ENCODE data around the gene ASCC3. TPM values are rescaled to one million over a fixed set of nuclear protein-coding genes. Genes with fewer than 3 reads are reported as not detected.

The ASCC3 gene, protein sequence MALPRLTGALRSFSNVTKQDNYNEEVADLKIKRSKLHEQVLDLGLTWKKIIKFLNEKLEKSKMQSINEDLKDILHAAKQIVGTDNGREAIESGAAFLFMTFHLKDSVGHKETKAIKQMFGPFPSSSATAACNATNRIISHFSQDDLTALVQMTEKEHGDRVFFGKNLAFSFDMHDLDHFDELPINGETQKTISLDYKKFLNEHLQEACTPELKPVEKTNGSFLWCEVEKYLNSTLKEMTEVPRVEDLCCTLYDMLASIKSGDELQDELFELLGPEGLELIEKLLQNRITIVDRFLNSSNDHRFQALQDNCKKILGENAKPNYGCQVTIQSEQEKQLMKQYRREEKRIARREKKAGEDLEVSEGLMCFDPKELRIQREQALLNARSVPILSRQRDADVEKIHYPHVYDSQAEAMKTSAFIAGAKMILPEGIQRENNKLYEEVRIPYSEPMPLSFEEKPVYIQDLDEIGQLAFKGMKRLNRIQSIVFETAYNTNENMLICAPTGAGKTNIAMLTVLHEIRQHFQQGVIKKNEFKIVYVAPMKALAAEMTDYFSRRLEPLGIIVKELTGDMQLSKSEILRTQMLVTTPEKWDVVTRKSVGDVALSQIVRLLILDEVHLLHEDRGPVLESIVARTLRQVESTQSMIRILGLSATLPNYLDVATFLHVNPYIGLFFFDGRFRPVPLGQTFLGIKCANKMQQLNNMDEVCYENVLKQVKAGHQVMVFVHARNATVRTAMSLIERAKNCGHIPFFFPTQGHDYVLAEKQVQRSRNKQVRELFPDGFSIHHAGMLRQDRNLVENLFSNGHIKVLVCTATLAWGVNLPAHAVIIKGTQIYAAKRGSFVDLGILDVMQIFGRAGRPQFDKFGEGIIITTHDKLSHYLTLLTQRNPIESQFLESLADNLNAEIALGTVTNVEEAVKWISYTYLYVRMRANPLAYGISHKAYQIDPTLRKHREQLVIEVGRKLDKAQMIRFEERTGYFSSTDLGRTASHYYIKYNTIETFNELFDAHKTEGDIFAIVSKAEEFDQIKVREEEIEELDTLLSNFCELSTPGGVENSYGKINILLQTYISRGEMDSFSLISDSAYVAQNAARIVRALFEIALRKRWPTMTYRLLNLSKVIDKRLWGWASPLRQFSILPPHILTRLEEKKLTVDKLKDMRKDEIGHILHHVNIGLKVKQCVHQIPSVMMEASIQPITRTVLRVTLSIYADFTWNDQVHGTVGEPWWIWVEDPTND (N-terminal part only)
- total RNA-seq (2022) (48.2 and 56.2 TPM in 2 replicates), Bru-seq, nascent RNA (percentile 86 among the genes with signal in this experiment), BruChase-seq, experiment 1, labeled RNA remaining after a 2-hour chase (percentile 76 among the genes with signal in this experiment), BruChase-seq, experiment 2, labeled RNA remaining after a 6-hour chase (percentile 77 among the genes with signal in this experiment)
- long read RNA-seq, full-length matches to known transcripts, result 10 of 25 reads
- long read RNA-seq, partial matches to known transcripts, result 12 of 25 reads
- long read RNA-seq, other reads (novel, unspliced or antisense), result 3 of 25 reads

DNA sequence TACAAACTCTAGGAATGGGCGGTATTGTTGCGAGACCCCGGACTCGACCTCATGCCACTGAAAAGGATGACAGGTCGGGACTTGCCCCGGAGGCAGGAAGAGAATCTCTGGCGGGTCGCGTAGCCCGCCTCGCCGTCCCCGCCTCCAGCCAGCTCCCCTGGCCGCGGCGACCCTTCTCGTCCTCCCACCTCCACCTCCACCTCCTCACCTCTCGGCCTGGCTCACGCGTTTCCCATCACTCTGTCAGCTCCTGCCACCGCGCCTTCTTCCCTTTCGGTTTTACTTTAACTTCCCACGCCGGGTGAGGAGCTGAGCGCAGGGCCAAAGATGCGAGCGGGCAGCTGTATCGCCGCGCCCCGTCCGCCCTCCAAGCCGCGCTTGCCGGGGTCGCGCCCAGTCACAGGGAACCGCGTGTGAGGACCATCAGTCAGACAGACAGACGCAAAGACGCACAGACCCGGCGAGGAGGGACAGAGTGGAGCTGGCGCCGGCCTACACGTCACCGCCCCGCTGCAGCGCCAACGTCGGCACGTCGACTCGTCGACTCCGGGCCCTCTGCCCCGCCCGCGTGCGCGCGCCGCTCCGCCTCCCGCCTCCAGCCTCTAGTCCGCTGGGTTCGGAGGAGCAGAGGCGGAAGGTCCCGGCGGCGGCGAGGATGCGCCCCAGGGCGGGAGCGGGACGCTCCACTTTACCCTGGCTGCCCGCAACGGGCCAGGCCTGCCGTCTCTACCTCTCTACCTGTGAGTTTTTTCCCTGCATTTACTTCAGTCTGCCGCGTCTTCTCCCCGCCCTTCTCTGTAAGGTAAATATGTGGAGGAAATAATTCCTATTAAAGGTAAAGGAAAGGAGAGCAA lies at the start of gene ASCC3:
TSS of gene ASCC3 (minus strand) at position 477 of the 854 bp plus-strand sequence. CDS start 13,332 bp downstream, outside the sequence.
- peaks cover 10% of the 10 kb centered on the region for H3K36me3 Mint-ChIP-seq (ENCODE audit: insufficient read depth, unreplicated experiment)
- ChIA-PET CTCF (no interaction called here), POLR2A (interaction anchor here (0.8 to 1.9 kb wide), 2 partner anchors 10 to 68 kb away, joined by 3 to 18 read pairs; no protein-coding TSS in a partner anchor)
- TF ChIP-seq, protein P1, sequence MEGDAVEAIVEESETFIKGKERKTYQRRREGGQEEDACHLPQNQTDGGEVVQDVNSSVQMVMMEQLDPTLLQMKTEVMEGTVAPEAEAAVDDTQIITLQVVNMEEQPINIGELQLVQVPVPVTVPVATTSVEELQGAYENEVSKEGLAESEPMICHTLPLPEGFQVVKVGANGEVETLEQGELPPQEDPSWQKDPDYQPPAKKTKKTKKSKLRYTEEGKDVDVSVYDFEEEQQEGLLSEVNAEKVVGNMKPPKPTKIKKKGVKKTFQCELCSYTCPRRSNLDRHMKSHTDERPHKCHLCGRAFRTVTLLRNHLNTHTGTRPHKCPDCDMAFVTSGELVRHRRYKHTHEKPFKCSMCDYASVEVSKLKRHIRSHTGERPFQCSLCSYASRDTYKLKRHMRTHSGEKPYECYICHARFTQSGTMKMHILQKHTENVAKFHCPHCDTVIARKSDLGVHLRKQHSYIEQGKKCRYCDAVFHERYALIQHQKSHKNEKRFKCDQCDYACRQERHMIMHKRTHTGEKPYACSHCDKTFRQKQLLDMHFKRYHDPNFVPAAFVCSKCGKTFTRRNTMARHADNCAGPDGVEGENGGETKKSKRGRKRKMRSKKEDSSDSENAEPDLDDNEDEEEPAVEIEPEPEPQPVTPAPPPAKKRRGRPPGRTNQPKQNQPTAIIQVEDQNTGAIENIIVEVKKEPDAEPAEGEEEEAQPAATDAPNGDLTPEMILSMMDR (IDR thresholded peaks at IDR 0.05; ENCODE audit: insufficient read depth in 1 of 2, low read depth in 1 of 2, low read length in 1 of 2, severe bottlenecking in 1 of 2, unreplicated experiment in 1 of 2), result no peak
- no TSS peak for BruUV-seq (replicated peaks)
- no peaks in the 10 kb centered on the region for H3K27me3 ChIP-seq (replicated peaks; ENCODE audit: control insufficient read depth, insufficient read depth, low read length)
- no peaks in the 10 kb centered on the region for H3K27me3 Mint-ChIP-seq (ENCODE audit: insufficient read depth, unreplicated experiment)
- intact Hi-C loops (cut with micrococcal nuclease; ENCODE audit: unreplicated experiment), result loop anchor here (2.0 to 5.0 kb wide), 3 partner anchors 36 to 79 kb away; no protein-coding TSS in a partner anchor
- H3K4me3 Mint-ChIP-seq (ENCODE audit: unreplicated experiment), result peak within 1 kb of the TSS; percentile 87
- H3K9me3 ChIP-seq, result no peaks in the 10 kb centered on the region
- H3K36me3 ChIP-seq (ENCODE audit: control insufficient read depth, insufficient read depth, low read length), result no peaks in the 10 kb centered on the region
- H3K4me3 ChIP-seq (ENCODE audit: low read depth, low read length), result peak within 1 kb of the TSS; percentile 91
- peak within 1 kb of the TSS; percentile 92 for H3K27ac Mint-ChIP-seq (ENCODE audit: unreplicated experiment)
- peak; percentile 92 to 94 for DNase-seq
- peaks cover 13% of the 10 kb centered on the region for H3K4me1 Mint-ChIP-seq (ENCODE audit: low read depth, unreplicated experiment)
- peaks cover 29% of the 10 kb centered on the region for H3K4me1 ChIP-seq
- H3K9me3 Mint-ChIP-seq (ENCODE audit: unreplicated experiment), result no peaks in the 10 kb centered on the region

DNA sequence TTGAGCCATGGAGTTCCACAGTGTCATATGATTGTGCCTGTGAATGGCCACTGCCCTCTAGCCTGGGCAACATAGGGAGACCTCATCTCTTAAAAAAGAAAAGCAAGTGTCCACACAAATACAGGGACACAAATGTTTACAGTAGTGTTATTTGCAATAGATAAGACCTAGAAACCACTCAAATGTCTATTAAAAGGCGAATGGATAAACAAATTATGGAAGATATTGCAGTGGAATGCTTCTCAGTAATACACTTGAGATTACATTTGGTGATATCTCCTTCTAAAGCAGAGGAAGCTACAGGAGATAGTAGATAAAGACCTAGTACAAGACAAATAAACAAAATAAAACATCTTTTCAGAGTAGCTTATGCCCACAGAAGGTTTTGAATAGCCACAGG lies 44.6 kb upstream of the ASCC3 start:
- H3K27ac Mint-ChIP-seq (ENCODE audit: unreplicated experiment), result no peak overlapping the region
- no peaks in the 10 kb centered on the region for H3K36me3 ChIP-seq (ENCODE audit: control insufficient read depth, insufficient read depth, low read length)
- H3K9me3 Mint-ChIP-seq (ENCODE audit: unreplicated experiment), result peaks cover 2% of the 10 kb centered on the region
- H3K27me3 Mint-ChIP-seq (ENCODE audit: insufficient read depth, unreplicated experiment), result no peaks in the 10 kb centered on the region
- no peaks in the 10 kb centered on the region for H3K27me3 ChIP-seq (replicated peaks; ENCODE audit: control insufficient read depth, insufficient read depth, low read length)
- peaks cover 9% of the 10 kb centered on the region for H3K4me1 Mint-ChIP-seq (ENCODE audit: low read depth, unreplicated experiment)
- peaks cover 6% of the 10 kb centered on the region; the same call in 1 of the 2 replicates for H3K4me1 ChIP-seq
- no peak overlapping the region for H3K4me3 Mint-ChIP-seq (ENCODE audit: unreplicated experiment)
- ChIA-PET POLR2A (no interaction called here), CTCF (no interaction called here)
- H3K36me3 Mint-ChIP-seq (ENCODE audit: insufficient read depth, unreplicated experiment), result no peaks in the 10 kb centered on the region
- no TSS peak for BruUV-seq (replicated peaks)
- intact Hi-C loops (cut with micrococcal nuclease; ENCODE audit: unreplicated experiment), result no loop called here
- TF ChIP-seq, protein P1 (IDR thresholded peaks at IDR 0.05; ENCODE audit: insufficient read depth in 1 of 2, low read depth in 1 of 2, low read length in 1 of 2, severe bottlenecking in 1 of 2, unreplicated experiment in 1 of 2), result no peak
- no peak overlapping the region for H3K4me3 ChIP-seq (ENCODE audit: low read depth, low read length)
- DNase-seq, result no peak
- H3K9me3 ChIP-seq, result no peaks in the 10 kb centered on the region

Measured in Caco-2 (cell line).